ENCODE results near the gene CHMP4B.

DNA sequence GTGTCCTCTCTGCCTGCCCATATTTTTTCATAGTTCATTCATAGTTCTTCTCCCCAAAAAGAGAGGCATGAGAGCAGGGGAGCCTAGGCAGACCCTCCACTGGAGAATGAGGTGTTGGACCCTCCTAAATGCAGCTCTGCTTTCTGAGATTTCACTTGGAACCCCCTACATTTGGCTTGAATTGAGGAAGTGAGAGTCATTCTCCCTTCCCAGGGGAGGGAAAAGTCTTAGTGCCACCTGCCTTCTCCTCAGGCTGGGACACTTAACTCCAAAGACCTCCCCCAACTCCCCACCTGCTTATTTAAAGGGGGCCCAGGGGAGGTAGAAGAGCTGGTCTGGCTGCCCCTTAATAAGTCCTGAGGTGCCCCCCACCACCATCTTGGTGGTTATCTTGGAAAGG lies 78.2 kb downstream of the CHMP4B start:
- TF ChIP-seq, protein P1, sequence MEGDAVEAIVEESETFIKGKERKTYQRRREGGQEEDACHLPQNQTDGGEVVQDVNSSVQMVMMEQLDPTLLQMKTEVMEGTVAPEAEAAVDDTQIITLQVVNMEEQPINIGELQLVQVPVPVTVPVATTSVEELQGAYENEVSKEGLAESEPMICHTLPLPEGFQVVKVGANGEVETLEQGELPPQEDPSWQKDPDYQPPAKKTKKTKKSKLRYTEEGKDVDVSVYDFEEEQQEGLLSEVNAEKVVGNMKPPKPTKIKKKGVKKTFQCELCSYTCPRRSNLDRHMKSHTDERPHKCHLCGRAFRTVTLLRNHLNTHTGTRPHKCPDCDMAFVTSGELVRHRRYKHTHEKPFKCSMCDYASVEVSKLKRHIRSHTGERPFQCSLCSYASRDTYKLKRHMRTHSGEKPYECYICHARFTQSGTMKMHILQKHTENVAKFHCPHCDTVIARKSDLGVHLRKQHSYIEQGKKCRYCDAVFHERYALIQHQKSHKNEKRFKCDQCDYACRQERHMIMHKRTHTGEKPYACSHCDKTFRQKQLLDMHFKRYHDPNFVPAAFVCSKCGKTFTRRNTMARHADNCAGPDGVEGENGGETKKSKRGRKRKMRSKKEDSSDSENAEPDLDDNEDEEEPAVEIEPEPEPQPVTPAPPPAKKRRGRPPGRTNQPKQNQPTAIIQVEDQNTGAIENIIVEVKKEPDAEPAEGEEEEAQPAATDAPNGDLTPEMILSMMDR (IDR thresholded peaks at IDR 0.05), result no peak
- TF ChIP-seq POLR2A (IDR thresholded peaks at IDR 0.05), result no peak
- TF ChIP-seq EP300 (IDR thresholded peaks at IDR 0.05), result no peak
- TF ChIP-seq POLR2AphosphoS5 (IDR thresholded peaks at IDR 0.05), result no peak
